Psoas muscle (tissue), 8 donors: Measurements from ENCODE around the gene APRT. TPM values are rescaled to one million over a fixed set of nuclear protein-coding genes. Genes with fewer than 3 reads are reported as not detected.

Experiments
- ATAC-seq, 4 donors: fragments of 200-7000 bp; cut with Tn5 transposase; one replicate each; pipeline ENCODE4 v1.9.1; 2020; ENCODE audit warnings: moderate library complexity in 3 of 4, mild to moderate bottlenecking in 2 of 4
- DNase-seq, 2 donors: peaks; one replicate each; pipeline ENCODE4 v3.0.0-alpha.2; 2020
- H3K27ac ChIP-seq: fragments of 200-600 bp; one replicate; pipeline ENCODE4 v1.8.0; 2022
- H3K27me3 ChIP-seq, 3 donors: fragments of 200-600 bp in 1 of 3; one replicate each; pipeline versions ENCODE4 v1.6.1 to v1.8.0; 2013 to 2022; ENCODE audit warnings: low read length in 2 of 3, mild to moderate bottlenecking in 2 of 3, moderate library complexity in 1 of 3; ENCODE audit not compliant: insufficient read depth in 3 of 3
- H3K36me3 ChIP-seq, 2 donors: fragments of 200-600 bp in 1 of 2; one replicate each; pipeline versions ENCODE4 v1.6.1 to v1.8.0; 2013 to 2022; ENCODE audit warnings: low read depth in 1 of 2, mild to moderate bottlenecking in 1 of 2, moderate library complexity in 1 of 2; ENCODE audit not compliant: insufficient read depth in 1 of 2
- H3K4me1 ChIP-seq: fragments of 200-600 bp; one replicate; pipeline ENCODE4 v1.8.0; 2022
- H3K4me3 ChIP-seq: fragments of 200-600 bp; one replicate; pipeline ENCODE4 v1.8.0; 2022; ENCODE audit warnings: mild to moderate bottlenecking
- H3K9me3 ChIP-seq: fragments of 200-600 bp; one replicate; pipeline ENCODE4 v1.8.0; 2022
- CTCF ChIP-seq: fragments of 200-600 bp; IDR thresholded peaks from one replicate; pipeline ENCODE4 v1.8.0; 2022; ENCODE audit warnings: antibody characterized with exemption
- WGBS, 3 donors: extraction: QIAGEN DNeasy Blood & Tissue Kit; methylation state at CpG; one replicate each; pipeline versions ENCODE4 v1.1.6 to v1.1.7; 2013; 5-methylcytosine and 5-hydroxymethylcytosine counted together
- intact Hi-C, 2 donors: fragments of 100-400 bp; cut with DNase I; formaldehyde crosslinking; loops; one replicate each; pipeline versions ENCODE4 v1.11.0 to v1.14.2; 2022
- polyA plus RNA-seq, 3 donors: library from polyadenylated mRNA; stranded (reverse); fragments of 200-250 nt; gene quantifications; one replicate each; pipeline ENCODE4 v1.2.3, GENCODE V29; 2013
- total RNA-seq, 4 donors: library from RNA; stranded (reverse); fragmentation: NEBNext Ultra II Directional in 2 of 4; extraction: Animal tissue kit (Norgen Biotek cat#: 25700) in 2 of 4; gene quantifications; one replicate each; pipeline versions ENCODE4 v1.2.1 to v1.2.4, GENCODE V29; 2021 to 2023
- donor health status: healthy with polysubstance abuse.
- donor health status: DM: no; HTN: no; CAD: no; lungs with moderate emphysema.
- donor health status: Bipolar disorder and iron deficiency.
- donor health status: healthy.
- donor health status: DM: yes; HTN: yes; CAD: no.
- donor health status: DM: no; HTN: no; CAD: no.
- donor health status: DM: no; HTN: no; CAD: no.
- donor health status: DM: yes; HTN: yes; CAD: no.

APRT gene
- total and polyA plus RNA-seq, 7 donors, result 32.8 to 165 (median 61.5) TPM

DNA sequence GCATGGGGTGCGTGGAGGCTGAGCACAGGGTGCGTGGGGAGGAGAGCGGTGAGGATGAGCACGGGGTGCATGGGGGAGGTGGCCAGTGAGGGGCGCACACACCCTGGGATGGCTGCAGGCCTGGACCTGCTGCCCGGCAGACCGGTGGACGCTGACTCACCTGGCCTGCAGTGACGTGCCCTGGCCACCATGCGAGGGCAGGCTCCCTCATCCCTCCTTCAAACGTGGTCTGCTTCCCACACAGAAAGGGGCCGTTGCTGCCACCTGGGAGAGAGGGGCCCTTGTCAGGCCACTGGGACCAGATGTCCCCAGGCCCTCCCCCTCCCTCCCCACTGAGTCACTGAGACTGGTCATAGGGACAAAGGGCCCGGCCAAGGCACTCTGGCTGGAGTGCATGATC lies 20.1 kb upstream of the APRT start:
- Histone ChIP-seq H3K4me1 (no peaks in the 10 kb centered on the region), H3K27ac (no peak overlapping the region), H3K36me3 (peaks cover 0 to 19% of the 10 kb centered on the region in 2 donors), H3K9me3 (no peaks in the 10 kb centered on the region), H3K4me3 (no peak overlapping the region), H3K27me3 (no peaks in the 10 kb centered on the region)
- intact Hi-C loops, result no loop called here
- DNase-seq (no peak), ATAC-seq (peak; percentile 35 to 59 (median 45))
- no peak for TF ChIP-seq CTCF
- 63 to 75% (median 74%) methylated on average over 10 to 13 of the region's 13 CpGs for WGBS, 3 donors

DNA sequence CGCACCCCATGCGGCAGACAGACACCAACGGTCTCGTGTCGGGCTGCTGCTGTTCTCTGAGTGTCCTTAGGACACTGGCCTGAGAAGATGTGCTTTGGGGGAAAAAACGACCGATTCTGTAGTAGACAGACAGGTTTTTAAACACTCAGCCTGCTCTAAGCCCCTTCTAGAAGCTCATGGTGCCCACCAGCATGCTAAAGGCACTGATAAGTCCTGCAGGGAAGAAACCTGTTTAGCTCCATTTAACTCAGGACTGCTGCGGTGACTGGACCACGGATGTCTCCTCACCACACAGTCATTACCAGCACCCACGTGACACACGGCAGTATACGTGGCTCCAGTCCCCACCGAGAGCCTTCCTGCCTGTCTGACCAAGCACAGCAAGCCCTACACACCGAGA lies 19.1 kb upstream of the APRT start:
- 91 to 93% (median 91%) methylated on average over 14 of the region's 14 CpGs for WGBS, 3 donors

DNA sequence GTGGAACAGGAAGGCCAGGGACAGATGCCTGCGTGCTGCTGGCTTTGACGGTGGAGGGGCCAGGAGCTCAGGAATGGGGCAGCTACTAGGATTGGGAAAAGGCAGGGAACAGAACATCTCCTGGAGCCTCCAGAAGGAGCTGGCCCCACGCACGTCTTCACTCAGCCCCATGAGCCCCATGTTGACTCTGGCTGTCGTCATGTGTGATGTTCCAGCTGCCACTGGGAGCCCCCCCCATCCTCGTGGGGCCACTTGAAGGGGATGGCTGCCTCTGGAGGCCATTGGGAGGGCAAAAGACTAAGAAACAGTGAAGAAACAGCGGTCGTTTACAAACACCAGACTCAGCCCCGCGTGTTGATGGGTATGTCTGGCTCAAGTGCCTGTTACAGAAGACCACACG lies 18.5 kb upstream of the APRT start:
- H3K36me3 ChIP-seq, result peaks cover 0 to 16% of the 10 kb centered on the region in 2 donors
- ATAC-seq (no peak), DNase-seq (no peak)
- WGBS, 3 donors, result 78 to 84% (median 81%) methylated on average over 11 of the region's 11 CpGs
- intact Hi-C loops, result no loop called here
- no peaks in the 10 kb centered on the region for H3K4me1 ChIP-seq
- no peak overlapping the region for H3K4me3 ChIP-seq
- H3K9me3 ChIP-seq, result no peaks in the 10 kb centered on the region
- H3K27ac ChIP-seq, result no peak overlapping the region
- H3K27me3 ChIP-seq, result no peaks in the 10 kb centered on the region
- no peak for TF ChIP-seq CTCF

More for the DNA sequence above, 19.1 kb upstream of the APRT start:
- intact Hi-C loops, result no loop called here
- Histone ChIP-seq H3K27ac (no peak overlapping the region), H3K27me3 (no peaks in the 10 kb centered on the region), H3K4me3 (no peak overlapping the region), H3K9me3 (no peaks in the 10 kb centered on the region), H3K36me3 (peaks cover 0 to 19% of the 10 kb centered on the region in 2 donors), H3K4me1 (no peaks in the 10 kb centered on the region)
- DNase-seq (no peak), ATAC-seq (no peak)
- no peak for TF ChIP-seq CTCF

DNA sequence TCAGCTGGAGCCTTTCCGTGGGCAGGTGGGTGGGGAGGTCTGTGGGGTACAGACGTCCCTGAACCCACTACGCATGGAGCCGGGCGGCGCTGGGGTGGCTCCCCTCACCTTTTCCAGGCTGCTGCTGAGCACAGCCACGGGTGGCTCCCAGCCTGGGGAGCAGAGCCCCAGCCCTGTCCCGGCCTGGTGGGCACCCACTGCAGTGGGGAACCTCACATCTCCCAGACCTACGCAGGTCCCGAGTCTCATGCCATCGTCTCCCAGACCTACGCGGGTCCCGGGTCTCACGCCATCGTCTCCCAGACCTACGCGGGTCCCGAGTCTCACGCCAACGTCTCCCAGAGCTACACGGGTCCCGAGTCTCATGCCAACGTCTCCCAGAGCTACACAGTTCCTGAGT lies 17.0 kb upstream of the APRT start:
- H3K4me1 ChIP-seq, result no peaks in the 10 kb centered on the region
- intact Hi-C loops, result no loop called here
- no peak overlapping the region for H3K4me3 ChIP-seq
- H3K9me3 ChIP-seq, result no peaks in the 10 kb centered on the region
- 87 to 91% (median 88%) methylated on average over 24 of the region's 24 CpGs for WGBS, 3 donors
- no peak for TF ChIP-seq CTCF
- ATAC-seq (no peak), DNase-seq (no peak)
- no peak overlapping the region for H3K27ac ChIP-seq
- peaks cover 0 to 18% of the 10 kb centered on the region in 2 donors for H3K36me3 ChIP-seq
- H3K27me3 ChIP-seq, result no peaks in the 10 kb centered on the region

DNA sequence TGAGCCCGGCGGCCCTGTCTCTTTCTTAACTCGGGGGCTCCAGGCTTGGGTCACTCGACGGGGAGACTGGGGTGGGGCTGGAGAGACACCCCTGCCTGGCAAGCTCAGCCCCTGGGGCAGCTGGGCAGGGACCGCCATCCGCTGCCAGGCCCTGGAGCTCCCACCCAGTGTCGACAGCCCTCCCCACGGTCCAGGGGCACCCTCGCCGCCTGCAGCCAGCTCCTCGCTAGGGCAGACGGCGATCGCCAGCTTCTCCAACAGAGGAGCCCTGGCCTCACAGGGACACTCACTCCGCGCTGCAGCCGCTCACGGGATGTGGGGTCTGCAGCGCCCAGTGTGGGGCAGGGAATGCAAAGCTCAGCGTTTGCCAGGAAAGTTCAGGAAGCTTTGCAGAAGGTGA lies 16.0 kb upstream of the APRT start:
- no peaks in the 10 kb centered on the region for H3K27me3 ChIP-seq
- DNase-seq, result no peak
- H3K4me1 ChIP-seq, result no peaks in the 10 kb centered on the region
- 90 to 92% (median 91%) methylated on average over 21 of the region's 21 CpGs for WGBS, 3 donors
- no peak for ATAC-seq
- H3K4me3 ChIP-seq, result no peak overlapping the region
- H3K9me3 ChIP-seq, result no peaks in the 10 kb centered on the region
- intact Hi-C loops, result no loop called here
- peaks cover 0 to 21% of the 10 kb centered on the region in 2 donors for H3K36me3 ChIP-seq
- no peak for TF ChIP-seq CTCF
- H3K27ac ChIP-seq, result no peak overlapping the region
